HG03521 (cell line): ENCODE data around the gene GNAZ.
"Not testable (repeated sequence)": the region's sequence is repeated elsewhere in the genome, so short reads cannot be mapped to it uniquely, and the experiment has no call there.

Source experiments
- ATAC-seq: cut with Tn5 transposase; IDR thresholded peaks from one replicate; pipeline ENCODE4 v1.9.1; 2021; ENCODE audit warnings: mild to moderate bottlenecking, moderate library complexity; ENCODE audit not compliant: unreplicated experiment

GNAZ gene

DNA sequence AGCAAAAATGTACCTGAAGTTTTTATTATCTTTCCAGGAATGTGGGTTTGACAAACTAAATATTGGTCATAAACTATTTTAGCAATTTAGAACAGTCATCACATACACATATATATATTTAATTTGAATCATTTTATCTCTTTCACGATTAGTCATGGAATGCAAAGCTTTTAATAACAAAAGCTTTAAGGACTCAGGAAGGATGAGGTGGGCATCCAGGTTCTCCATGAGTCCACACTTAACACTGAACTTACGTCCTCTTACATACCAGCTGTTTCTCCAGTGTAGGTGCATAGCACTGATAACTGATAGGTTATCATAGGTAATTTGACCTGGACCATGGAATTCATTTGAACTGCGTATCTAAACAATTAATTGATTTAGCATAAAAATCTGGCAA lies 28.1 kb upstream of the GNAZ start:
- no peak for ATAC-seq

DNA sequence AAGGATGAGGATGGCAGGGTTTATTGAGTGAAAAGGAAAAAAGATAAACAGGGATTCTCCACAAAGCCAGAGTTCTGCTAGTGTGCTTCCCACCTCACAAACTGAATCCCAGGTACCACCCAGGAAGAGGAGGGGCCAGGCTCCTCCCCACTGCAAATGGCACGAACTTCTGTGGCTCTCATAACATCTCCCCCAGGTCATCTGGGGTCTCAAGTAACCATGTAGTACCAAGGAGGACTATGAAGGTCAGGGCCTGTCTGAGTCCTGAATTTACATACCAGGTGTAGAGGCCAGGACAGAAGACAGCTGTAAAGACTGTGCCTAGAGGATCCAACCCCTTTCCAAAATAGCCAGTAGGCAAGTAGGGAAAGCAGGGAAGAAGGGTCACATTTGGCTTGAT lies 25.7 kb upstream of the GNAZ start:
- no peak for ATAC-seq

DNA sequence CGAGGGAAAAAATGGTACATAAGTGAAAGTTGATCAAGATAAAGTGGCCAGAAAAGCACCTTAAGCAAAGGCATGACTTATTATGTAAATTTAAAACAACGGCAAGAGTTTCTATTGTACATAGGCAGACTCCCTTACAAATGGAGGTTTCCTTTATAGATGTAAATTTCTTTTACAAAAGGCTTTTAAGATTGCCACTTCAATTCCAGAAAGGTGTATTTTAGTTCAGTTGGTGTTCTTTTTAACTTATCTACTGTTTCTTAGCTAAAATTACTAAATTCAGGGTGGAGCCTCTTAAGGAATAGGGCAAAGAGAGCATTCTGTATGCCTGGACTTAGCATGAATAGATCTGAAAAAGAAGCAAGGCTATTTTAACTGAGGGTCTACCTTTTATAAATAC lies 24.9 kb upstream of the GNAZ start:
- no peak for ATAC-seq

DNA sequence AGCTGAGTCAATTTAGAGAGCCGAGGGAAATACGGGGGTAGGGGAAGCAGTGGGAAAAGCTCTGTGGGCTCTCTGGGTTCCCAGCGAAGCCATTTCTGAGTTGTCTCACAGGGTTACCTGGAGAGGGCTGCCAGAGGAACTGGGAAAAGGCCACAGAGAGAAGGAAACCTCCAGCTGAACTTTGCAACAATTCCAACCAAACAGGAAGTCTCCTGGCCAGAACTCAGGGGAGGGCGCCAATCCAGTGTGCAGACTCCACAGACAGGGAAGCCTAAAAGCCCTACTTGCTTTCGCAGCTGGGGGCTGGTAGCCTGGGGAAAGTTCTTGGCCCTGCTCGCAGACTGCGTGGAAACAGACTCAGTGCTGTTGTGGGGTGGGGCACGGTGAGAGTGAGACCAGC lies 23.1 kb upstream of the GNAZ start:
- no peak for ATAC-seq

DNA sequence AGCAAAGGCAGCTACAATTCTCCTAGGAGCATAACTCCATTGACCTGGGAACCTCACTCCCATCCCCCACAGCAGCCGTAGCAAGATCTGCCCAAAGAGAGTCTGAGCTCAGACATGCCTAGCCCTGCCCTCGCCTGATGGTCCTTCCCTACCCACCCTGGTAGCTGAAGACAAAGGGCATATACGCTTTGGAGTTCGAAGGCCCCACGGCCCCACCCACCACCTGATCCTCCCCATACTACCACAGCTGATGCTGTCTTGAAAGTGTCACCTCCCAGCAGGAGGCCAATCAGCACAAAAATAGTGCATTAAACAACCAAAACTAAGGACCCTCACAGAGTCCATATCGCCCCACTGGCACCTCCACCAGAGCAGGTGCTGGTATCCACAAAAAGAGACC lies 22.6 kb upstream of the GNAZ start:
- ATAC-seq: no peak

DNA sequence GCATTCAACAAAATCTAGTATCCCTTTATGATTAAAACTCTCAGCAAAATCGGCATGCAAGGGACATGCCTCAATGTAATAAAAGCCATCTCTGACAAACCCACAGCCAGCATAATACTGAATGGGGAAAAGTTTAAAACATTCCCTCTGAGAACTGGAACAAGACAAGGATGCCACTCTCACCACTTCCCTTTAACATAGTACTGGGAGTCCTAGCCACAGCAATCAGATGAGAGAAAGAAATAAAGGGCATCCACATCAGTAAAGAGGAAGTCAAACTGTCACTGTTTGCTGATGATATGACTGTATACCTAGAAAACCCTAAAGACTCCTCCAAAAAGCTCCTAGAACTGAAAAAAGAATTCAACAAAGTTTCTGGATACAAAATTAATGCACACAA lies 19.8 kb upstream of the GNAZ start:
- not testable (repeated sequence) for ATAC-seq

DNA sequence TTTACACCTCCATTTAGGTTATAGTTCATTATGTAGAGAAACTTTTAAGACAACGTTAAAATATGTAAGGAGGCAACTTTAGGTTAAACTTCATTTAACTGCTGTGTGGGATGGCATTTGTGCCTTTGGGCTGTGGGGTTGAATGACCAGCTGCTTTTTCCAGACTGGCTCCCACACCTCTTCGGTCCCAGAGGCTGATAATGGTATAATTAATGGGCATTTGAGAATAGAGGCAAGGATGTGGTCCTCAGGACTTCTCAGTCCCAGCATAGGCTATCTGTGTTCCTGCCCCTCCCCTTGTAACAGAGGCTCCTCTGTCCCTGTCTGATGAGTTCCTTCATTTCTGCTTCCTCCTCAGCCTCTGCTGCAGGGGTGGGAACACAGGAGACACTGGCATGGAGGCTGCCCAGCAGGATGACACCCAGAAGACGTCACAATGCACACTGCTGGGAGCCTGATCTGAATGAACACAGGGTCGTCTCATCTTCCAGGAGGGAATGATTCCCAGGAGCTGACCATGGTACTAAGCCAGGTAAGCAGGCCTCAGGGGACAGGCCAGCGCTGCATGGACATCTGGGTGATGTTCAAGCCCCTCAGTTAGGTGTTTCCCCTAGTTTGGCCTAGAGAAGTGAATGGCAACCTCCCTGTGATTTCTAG lies 17.1 kb upstream of the GNAZ start:
- ATAC-seq: no peak

DNA sequence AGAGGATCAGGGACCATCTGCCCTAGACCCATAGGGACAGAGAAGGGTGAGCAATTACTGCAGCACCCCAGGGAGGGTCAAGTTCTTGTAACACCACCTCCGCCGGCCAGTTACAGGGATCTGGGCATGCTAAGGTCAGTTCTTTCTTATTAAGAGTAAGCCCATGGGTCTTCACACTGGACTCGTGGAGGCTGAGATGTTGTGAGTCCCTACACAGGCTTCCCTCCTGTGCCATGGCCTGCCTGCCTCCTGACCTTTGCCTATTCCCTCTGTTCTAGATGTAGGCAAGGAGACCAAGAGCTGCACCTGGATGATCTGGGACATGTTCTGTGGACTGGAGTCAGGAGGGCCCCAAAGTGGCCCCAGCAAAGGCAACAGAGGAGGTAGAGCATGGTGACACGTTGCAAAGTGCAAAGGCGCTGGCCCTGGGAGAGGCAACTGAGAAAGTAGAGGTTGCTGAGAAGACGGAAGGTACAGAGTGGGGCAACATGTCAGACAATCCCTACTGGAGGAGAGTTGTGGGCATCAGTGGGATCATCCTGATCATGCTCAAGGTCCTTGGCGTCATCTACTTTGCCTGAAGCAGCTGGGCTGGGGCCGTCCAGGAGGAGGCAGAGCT lies 16.3 kb upstream of the GNAZ start:
- ATAC-seq: no peak

DNA sequence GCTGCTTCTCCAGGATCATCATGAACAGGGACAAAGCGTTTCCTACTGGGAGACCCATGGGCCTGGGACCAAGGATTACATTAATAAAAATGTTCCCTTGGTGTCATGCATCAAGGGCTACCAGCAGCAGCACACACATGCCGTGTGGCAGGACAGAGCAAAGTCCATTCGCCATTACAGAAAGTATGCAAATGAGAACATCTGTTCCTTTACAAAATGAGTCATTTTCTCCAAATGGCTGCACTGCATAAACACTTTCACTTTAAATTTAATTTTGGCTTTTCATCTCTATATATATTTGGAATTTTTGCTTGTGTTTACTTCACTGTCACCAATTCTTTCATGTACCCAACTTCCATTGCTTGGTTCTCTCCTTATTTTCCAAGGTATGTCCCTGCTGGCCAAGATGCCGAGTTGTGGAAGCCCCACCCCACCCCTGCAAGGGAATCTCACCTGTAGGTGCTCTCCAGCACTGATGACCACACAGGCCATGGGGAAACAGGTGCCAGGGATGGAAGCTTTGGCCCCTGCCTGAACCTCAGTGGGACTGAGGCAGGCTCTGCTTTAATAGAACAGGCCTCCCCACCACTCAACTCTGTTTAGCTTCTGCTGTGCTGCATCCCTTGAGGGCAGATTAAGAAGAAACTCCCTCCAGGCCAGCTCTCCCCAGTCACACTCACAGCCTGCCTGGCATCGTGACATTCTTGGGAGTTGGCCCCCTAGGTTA lies 15.6 kb upstream of the GNAZ start:
- ATAC-seq: peak; percentile 53

DNA sequence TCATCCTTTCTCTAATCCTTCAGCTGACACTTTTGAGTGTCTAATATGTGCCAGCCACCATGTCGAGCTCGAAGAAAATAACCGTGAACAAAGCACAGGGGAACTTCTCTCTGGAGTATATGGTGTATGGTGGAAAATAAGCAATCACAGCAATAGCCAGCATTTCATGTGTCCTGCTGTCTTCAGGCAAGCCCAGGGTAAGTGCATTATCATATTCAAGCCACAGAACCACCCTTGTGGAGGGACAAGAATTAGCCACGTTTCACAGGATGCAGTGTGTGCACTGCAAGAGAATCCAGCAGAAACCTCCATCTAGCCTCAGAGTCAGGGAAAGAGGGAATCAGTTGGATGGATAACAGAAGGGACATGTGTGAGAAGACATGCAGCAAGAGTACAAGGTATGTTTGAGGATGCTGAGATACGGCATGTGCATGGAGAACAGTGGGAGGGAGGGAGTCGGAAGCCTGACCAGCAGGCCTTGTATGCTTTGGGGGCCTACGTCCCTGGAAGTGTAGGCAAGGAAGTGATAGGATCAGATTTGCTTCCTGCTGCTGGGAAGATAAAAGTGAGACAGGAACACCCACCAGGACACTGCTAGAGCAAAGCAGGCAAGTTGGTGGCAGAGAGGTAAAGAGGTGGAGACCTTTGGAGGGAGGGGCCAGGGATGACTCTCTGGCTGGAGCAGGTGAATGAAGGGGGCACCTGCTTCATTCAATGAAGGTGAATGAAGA lies 14.7 kb upstream of the GNAZ start:
- no peak for ATAC-seq

DNA sequence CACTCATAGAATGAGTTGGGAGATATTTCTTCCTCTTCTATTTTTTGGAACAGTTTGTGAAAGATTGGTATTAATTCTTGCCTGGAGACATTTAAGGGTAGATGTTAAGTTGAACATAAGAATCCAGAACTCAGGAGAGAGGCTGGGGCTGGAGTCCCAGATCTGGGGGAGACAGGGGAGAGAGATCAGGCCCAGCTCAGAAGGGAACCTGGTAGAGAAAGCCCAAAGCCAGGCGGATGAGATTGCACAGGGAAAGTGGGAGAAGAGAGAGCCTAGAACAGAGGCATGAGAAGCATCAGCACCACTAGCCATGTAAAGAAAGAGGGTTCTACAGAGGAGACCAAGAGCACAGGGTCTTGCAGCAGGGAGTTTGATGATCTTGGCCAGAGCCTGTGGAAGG lies 13.0 kb upstream of the GNAZ start:
- no peak for ATAC-seq

DNA sequence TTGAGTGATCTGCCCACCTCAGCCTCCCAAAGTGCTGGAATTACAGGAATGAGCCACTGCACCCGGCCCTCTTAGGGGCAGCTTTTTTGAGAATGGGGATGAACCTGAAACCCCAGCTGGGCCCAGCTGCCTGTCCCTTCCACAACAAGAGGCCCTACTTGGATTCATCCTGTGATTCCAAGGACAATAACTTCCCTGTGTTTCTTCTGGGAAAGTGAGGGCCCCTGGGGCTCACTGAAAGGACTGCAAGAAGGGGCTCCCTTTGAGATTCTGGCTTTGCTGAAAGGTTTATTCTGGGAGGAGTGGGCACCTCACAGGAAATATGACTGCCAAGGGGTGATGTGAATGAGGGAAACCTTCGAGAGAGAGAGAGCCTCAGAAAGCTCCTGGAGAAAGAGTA lies 12.3 kb upstream of the GNAZ start:
- no peak for ATAC-seq

DNA sequence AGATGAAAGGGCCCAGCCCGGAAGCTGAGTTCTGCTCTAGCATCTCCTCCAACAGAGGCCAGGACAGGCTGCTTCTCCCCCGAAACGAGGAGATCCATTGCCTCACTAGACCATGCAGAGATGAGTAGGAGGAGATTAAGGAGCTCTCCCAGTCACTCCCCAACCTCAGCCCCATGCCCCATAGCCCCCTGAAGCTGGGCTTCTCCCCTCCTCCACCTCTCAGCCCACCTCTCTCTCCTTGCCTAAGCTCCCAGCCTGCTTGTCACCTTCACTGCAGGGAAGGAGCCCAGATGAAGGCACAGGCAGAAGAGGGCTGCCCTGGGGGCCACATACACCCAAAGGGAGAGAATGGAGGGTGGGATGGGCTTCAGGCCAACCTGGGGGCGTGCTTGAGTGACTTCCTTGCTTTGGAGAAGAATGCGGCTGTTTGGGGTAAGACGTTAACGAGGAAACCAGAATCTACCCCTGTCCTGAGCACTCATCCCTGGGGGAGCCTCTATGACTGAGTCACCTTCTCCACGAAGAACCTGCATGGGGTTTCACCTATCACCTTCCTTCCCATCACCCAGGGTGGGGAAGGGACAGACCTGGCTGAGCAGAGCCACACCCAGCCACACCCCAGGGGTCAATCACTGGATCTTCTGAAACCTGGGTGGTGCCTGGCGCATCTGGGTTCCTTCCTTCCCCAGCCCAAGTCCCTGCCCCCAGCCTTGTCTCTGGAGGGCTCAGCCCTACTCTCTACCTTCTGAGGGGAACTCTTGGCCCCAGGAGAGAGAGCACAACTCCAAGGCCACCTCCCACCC lies 11.6 kb upstream of the GNAZ start:
- no peak for ATAC-seq

DNA sequence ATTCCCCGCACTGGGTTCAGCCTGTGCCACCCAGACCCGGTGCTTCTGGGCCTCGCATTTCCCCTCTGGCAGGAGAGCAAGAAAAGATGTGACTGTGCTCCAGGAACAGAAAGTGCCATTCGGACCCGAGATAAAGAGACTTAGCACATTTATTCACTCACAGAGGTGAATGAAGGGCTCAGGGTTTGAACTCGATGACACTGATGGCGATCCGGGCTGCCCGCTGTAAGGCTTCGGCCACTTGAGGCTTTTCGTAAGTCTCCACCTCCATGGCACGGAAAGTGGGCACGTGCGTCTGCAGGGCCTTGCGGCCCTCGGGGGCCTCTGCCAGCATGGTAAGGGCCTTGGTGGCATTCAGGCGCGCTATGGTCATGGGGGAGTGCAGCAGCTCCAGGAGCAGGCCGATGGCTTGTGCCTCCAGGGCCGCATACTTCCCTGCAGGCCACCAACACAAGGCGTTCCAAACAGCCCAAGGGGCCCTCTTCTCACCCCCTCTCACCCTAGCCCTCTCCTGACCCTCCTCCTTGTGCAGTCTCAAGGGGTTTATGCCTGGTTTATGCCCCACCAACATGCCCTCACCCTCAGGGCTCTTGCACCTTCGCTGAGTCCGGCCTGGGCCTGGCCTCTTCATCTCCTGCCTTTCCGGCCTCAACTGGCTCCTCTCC lies 10.9 kb upstream of the GNAZ start:
- no peak for ATAC-seq

DNA sequence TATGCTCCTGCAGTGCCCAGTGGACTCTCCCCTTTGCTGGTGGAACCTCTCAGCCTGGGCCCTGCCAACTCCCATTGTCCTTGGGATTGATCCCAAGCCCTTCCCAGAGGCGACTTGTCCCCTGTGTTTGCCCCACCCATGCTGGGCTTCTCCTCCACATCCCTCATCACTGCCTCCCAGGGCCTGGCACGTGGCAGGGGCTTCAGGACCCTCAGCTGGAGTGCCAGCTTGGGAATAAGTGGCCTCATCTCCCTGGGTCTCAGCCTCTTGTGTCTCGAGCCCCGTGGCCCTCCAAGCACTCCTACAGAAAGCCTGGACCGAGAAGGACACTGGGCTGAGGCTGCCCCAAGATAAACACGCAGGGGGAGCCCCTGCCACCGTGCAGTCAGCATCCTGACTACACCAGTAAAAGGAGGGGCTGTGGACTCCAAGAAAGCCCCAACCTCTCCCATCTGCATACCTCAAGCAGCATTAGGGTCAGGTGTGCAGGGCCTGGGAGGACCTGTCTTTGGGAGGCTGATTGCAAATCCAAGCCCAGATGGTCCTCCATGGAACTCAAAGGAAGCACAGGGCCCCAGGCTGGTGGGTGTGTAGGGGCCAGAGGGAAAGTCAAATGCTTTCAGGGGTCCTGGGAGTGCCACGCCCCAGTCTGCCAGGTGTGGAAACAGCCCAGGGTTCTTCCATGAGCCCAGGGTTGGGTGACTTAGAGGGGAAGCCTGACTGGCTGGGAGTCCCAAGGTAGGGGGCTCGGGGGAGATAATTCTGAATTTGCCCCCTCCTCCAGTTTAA lies 9.5 kb upstream of the GNAZ start:
- ATAC-seq: no peak

DNA sequence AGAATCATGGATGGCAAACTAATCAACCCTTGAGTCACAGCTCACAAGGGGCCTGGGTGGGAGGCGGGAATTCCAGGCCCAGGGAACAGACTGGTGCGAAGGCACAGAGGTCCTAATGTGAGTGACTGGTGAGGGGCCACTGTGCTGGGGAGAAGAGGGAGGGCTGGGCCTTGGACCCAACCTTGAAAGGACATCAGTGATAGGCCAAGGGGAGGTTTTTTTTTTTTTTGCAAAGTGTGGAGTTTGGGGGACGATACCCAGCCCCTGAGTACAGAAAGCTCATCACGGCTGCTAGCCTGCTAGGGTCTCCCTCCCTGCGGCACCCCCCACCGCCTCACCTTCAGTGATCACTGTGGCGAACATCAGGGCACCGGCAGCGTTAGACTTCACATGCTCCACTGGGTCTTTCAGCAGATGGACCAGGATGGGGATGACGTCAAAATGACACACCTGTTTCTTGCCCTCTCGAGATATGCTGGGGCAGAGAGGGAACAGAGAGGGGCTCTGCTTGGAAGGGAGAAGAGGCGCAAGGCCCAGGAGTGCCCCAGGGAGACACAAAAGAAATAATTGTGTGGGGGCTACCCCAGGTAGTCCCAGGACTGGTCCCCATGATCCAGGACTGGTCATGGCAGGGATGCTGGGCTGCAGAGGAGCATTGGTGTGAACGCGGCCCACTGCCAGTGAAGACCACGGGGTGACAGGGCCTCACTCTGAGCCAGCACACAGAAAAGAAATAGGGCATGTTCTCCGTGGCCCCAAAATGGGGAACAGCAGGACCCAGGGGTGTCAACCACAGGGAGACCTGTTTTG lies 8.6 kb upstream of the GNAZ start:
- ATAC-seq: no peak

DNA sequence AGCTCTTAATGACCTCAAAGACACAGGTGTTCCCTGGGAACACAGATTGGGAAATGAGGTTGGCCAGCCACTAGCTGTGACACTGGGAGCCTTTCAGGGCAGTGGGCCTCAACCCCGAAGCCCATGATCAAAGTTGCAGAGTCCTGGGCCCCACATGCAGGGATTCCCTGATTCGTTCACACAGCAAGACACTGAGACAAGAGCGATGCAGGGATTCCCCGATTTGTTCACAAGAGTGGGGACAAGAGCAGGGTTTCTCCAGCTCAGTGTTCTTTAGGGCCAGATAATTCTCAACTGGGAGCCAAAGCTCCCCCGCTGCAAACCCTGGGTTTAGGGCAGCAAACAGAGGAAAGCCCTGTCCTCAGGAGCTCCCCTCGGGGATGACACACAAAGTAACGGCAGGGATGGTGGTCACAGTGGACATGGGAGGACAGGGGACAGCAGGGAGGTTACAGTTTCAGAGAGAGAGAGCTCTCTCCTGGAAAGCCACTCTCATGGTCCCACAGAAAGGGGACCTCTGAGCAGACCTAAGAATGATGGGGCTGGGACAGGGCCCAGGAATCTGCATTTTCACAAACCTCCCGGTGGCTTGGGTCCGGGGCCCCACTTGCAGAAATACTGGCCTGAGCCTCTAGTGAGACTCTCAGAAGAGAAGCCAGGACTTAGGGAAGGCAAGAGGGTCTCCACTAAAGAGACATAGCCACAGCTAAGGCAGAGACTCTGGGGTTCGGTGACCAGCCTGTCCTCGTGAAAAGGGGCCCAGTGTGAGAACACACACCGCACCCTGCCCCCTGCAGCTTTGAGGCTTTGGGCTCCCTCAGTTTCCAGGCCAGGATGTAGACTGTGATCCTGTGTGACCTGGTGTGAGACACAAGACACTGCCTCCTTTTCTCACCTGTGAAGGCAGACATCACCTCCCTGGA lies 7.4 kb upstream of the GNAZ start:
- ATAC-seq: no peak
